HepG2 (cell line): ENCODE data around the gene ITGA2. TPM values are rescaled to one million over a fixed set of nuclear protein-coding genes. Genes with fewer than 3 reads are reported as not detected.
A peak's percentile ranks its signal among the peaks of the same experiment; 100 is the strongest.

Source experiments
- ATF3 ChIP-seq: sonication (generic); formaldehyde crosslinking; IDR thresholded peaks from 2 replicates; pipeline ENCODE4 v1.4.0; 2020; ENCODE audit warnings: missing genetic modification reagents
- BHLHE40 ChIP-seq: IDR thresholded peaks from 2 replicates; pipeline ENCODE4 v1.6.1; 2011; ENCODE audit warnings: low read length, improper control_type of control experiment
- CAMTA2 ChIP-seq: sonication (generic); formaldehyde crosslinking; IDR thresholded peaks from 2 replicates; pipeline ENCODE4 v1.4.0; 2020; ENCODE audit warnings: mild to moderate bottlenecking, missing genetic modification reagents, borderline replicate concordance
- HES4 ChIP-seq: sonication (generic); formaldehyde crosslinking; IDR thresholded peaks from 2 replicates; pipeline ENCODE4 v1.9.0; 2021; ENCODE audit warnings: mild to moderate bottlenecking, missing genetic modification reagents, borderline replicate concordance
- MBNL3 ChIP-seq: fragments of 250-450 bp; sonication (Bioruptor Pico); conservative IDR thresholded peaks from 2 replicates; pipeline ENCODE4 v1.8.0; 2022; ENCODE audit warnings: mild to moderate bottlenecking, inconsistent platforms
- MEIS2 ChIP-seq: sonication (generic); formaldehyde crosslinking; IDR thresholded peaks from 2 replicates; pipeline ENCODE4 v1.9.0; 2021; ENCODE audit warnings: mild to moderate bottlenecking, missing genetic modification reagents
- NRL ChIP-seq: sonication (generic); formaldehyde crosslinking; IDR thresholded peaks from 2 replicates; pipeline ENCODE4 v1.5.0; 2020; ENCODE audit warnings: missing genetic modification reagents, mild to moderate bottlenecking, moderate library complexity, borderline replicate concordance
- SATB2 ChIP-seq: sonication (generic); formaldehyde crosslinking; IDR thresholded peaks from 2 replicates; pipeline ENCODE4 v1.5.0; 2020; ENCODE audit warnings: missing genetic modification reagents
- SP4 ChIP-seq: sonication (generic); formaldehyde crosslinking; IDR thresholded peaks from 2 replicates; pipeline ENCODE4 v1.8.1; 2023; ENCODE audit warnings: mild to moderate bottlenecking, missing genetic modification reagents
- TEAD3 ChIP-seq: optimal IDR thresholded peaks from 2 replicates; pipeline ENCODE3; 2016; ENCODE audit warnings: borderline replicate concordance
- TEF ChIP-seq: sonication (generic); formaldehyde crosslinking; IDR thresholded peaks from 2 replicates; pipeline ENCODE4 v1.5.0; 2020; ENCODE audit warnings: missing genetic modification reagents
- THAP7 ChIP-seq: sonication (generic); formaldehyde crosslinking; IDR thresholded peaks from 2 replicates; pipeline ENCODE4 v1.8.1; 2023; ENCODE audit warnings: mild to moderate bottlenecking, missing genetic modification reagents
- TOPORS ChIP-seq: sonication (generic); formaldehyde crosslinking; IDR thresholded peaks from 2 replicates; pipeline ENCODE4 v1.8.0; 2023; ENCODE audit warnings: mild to moderate bottlenecking, missing genetic modification reagents
- U2AF2 ChIP-seq: fragments of 200-400 bp; formaldehyde crosslinking; IDR thresholded peaks from 2 replicates; pipeline ENCODE4 v1.6.1; 2017; ENCODE audit warnings: low read depth, mild to moderate bottlenecking, low read length
- ZBTB26 ChIP-seq: IDR thresholded peaks from 2 replicates; pipeline ENCODE4 v1.6.1; 2016; ENCODE audit warnings: missing compliant biosample characterization, missing genetic modification reagents, borderline replicate concordance
- ZNF180 ChIP-seq: sonication (generic); formaldehyde crosslinking; IDR thresholded peaks from 2 replicates; pipeline ENCODE4 v1.4.0; 2020; ENCODE audit warnings: low read depth, missing genetic modification reagents, borderline replicate concordance
- ZNF713 ChIP-seq: sonication (generic); formaldehyde crosslinking; IDR thresholded peaks from 2 replicates; pipeline ENCODE4 v1.4.0; 2020; ENCODE audit warnings: mild to moderate bottlenecking, missing genetic modification reagents
- polyA plus RNA-seq, 8 experiments: library from polyadenylated mRNA; depleted of rRNA in 3 of 8; stranded (reverse) in 7 of 8; unstranded in 1 of 8; fragments of >200 nt; fragmentation: Illumina TruSeq in 4 of 8; extraction: Trizol in 4 of 8; gene quantifications; 2 replicates each; pipeline versions ENCODE4 v1.2.1 to v1.2.3, GENCODE V29; 2011 to 2016; ENCODE audit warnings: low read depth in 4 of 8, missing spikeins in 1 of 8, mixed read lengths in 1 of 8; ENCODE audit not compliant: insufficient read depth in 1 of 8
- total RNA-seq, 5 experiments: library from RNA; depleted of rRNA; stranded (reverse); fragments of >200 nt; fragmentation: Illumina TruSeq; extraction: Trizol; gene quantifications; 2 replicates each; pipeline ENCODE4 v1.2.3, GENCODE V29; 2016; ENCODE audit warnings: low read depth in 1 of 5
- TF ChIP-seq, protein P1 (sequence below): sonication (generic); formaldehyde crosslinking; IDR thresholded peaks from 2 replicates; pipeline ENCODE4 v1.5.0; 2020; ENCODE audit warnings: mild to moderate bottlenecking, missing genetic modification reagents, borderline replicate concordance
- TF ChIP-seq, protein P2 (sequence below): sonication (generic); formaldehyde crosslinking; IDR thresholded peaks from 2 replicates; pipeline ENCODE4 v1.8.1; 2023; ENCODE audit warnings: mild to moderate bottlenecking, moderate library complexity, missing genetic modification reagents

ITGA2 gene
- total and polyA plus RNA-seq, 2 of the 13 experiments (the other 11 are each of a cell fraction or from before 2014, with no cell fraction given), result 15.8 to 58.3 TPM

GRCh38 chr5:53031695-53032096 lies 42.5 kb downstream of the ITGA2 start (continued):
- TF ChIP-seq, protein P1, sequence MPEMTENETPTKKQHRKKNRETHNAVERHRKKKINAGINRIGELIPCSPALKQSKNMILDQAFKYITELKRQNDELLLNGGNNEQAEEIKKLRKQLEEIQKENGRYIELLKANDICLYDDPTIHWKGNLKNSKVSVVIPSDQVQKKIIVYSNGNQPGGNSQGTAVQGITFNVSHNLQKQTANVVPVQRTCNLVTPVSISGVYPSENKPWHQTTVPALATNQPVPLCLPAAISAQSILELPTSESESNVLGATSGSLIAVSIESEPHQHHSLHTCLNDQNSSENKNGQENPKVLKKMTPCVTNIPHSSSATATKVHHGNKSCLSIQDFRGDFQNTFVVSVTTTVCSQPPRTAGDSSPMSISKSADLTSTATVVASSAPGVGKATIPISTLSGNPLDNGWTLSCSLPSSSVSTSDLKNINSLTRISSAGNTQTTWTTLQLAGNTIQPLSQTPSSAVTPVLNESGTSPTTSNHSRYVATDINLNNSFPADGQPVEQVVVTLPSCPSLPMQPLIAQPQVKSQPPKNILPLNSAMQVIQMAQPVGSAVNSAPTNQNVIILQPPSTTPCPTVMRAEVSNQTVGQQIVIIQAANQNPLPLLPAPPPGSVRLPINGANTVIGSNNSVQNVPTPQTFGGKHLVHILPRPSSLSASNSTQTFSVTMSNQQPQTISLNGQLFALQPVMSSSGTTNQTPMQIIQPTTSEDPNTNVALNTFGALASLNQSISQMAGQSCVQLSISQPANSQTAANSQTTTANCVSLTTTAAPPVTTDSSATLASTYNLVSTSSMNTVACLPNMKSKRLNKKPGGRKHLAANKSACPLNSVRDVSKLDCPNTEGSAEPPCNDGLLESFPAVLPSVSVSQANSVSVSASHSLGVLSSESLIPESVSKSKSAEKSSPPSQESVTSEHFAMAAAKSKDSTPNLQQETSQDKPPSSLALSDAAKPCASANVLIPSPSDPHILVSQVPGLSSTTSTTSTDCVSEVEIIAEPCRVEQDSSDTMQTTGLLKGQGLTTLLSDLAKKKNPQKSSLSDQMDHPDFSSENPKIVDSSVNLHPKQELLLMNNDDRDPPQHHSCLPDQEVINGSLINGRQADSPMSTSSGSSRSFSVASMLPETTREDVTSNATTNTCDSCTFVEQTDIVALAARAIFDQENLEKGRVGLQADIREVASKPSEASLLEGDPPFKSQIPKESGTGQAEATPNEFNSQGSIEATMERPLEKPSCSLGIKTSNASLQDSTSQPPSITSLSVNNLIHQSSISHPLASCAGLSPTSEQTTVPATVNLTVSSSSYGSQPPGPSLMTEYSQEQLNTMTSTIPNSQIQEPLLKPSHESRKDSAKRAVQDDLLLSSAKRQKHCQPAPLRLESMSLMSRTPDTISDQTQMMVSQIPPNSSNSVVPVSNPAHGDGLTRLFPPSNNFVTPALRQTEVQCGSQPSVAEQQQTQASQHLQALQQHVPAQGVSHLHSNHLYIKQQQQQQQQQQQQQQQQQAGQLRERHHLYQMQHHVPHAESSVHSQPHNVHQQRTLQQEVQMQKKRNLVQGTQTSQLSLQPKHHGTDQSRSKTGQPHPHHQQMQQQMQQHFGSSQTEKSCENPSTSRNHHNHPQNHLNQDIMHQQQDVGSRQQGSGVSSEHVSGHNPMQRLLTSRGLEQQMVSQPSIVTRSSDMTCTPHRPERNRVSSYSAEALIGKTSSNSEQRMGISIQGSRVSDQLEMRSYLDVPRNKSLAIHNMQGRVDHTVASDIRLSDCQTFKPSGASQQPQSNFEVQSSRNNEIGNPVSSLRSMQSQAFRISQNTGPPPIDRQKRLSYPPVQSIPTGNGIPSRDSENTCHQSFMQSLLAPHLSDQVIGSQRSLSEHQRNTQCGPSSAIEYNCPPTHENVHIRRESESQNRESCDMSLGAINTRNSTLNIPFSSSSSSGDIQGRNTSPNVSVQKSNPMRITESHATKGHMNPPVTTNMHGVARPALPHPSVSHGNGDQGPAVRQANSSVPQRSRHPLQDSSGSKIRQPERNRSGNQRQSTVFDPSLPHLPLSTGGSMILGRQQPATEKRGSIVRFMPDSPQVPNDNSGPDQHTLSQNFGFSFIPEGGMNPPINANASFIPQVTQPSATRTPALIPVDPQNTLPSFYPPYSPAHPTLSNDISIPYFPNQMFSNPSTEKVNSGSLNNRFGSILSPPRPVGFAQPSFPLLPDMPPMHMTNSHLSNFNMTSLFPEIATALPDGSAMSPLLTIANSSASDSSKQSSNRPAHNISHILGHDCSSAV (CRISPR knock-in tag), result no peak
- no peak for TF ChIP-seq MEIS2 (CRISPR knock-in tag)
- no peak for TF ChIP-seq U2AF2
- TF ChIP-seq CAMTA2 (CRISPR knock-in tag), result no peak
- no peak for TF ChIP-seq NRL
- TF ChIP-seq, protein P2, sequence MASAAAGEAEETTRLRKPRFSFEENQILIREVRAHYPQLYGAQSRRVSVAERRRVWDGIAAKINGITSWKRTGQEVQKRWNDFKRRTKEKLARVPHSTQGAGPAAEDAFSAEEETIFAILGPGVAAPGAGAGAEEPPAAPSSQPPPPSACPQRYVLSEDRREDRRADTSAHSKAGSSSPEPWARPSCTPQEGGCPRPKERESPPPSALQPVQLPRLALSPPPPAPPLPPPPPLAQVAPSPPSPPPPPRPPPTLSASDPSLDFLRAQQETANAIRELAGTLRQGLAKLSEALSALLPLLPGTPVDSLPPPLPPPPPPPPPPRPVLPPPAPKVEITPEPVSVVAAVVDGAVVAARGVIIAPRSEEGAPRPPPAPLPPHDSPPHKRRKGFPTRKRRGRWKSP (CRISPR knock-in tag), result no peak
- peak; percentile 60 for TF ChIP-seq TEAD3 (CRISPR knock-in tag)
- no peak for TF ChIP-seq SP4 (CRISPR knock-in tag)
- no peak for TF ChIP-seq SATB2
- no peak for TF ChIP-seq TEF (CRISPR knock-in tag)
- TF ChIP-seq TOPORS (CRISPR knock-in tag), result no peak
- TF ChIP-seq ZNF713, result no peak
- TF ChIP-seq THAP7 (CRISPR knock-in tag), result no peak
- TF ChIP-seq BHLHE40, result no peak
- no peak for TF ChIP-seq MBNL3 (CRISPR knock-in tag)
- peak; percentile 24; the same call in 1 of the 2 replicates for TF ChIP-seq ZBTB26 (CRISPR knock-in tag)
- no peak for TF ChIP-seq ZNF180 (CRISPR knock-in tag)
- TF ChIP-seq HES4 (CRISPR knock-in tag), result no peak
- TF ChIP-seq ATF3 (CRISPR knock-in tag), result peak; percentile 93
